Tibial nerve (tissue), 3 donors: ENCODE data around the gene CCDC40.

Experiments
- POLR2A ChIP-seq, 2 donors: fragments of 450-650 bp; IDR thresholded peaks; one replicate each; pipeline ENCODE4 v1.6.1; 2017; ENCODE audit warnings: antibody characterized with exemption in 2 of 2, mild to moderate bottlenecking in 2 of 2, moderate library complexity in 2 of 2
- TF ChIP-seq, protein P1 (sequence below), 5 experiments: fragments of 200-600 bp in 3 of 5; fragments of 450-650 bp in 2 of 5; sonication (generic) in 3 of 5; IDR thresholded peaks; one replicate each; pipeline ENCODE4 v1.5.1; 2016 to 2019; ENCODE audit warnings: antibody characterized with exemption in 5 of 5, mild to moderate bottlenecking in 3 of 5, moderate library complexity in 2 of 5

DNA sequence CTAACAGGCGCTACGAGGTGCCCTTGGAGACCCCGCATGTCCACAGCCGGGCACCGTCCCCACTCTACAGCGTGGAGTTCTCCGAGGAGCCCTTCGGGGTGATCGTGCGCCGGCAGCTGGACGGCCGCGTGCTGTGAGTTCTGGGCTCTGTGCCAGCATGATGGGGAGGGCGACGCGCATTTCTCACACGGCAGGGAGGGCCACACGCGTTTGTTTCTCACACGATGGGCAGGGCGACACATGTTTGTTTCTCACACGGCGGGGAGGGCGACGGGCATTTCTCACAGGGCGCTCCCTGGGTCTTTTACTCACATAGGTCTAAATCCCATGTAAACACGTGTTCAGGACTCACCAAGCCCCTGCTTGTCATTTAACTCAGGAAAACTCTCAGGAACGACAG lies 69.3 kb downstream of the CCDC40 start:
- no peak for TF ChIP-seq POLR2A (IDR thresholded peaks at IDR 0.05)
- TF ChIP-seq, protein P1, sequence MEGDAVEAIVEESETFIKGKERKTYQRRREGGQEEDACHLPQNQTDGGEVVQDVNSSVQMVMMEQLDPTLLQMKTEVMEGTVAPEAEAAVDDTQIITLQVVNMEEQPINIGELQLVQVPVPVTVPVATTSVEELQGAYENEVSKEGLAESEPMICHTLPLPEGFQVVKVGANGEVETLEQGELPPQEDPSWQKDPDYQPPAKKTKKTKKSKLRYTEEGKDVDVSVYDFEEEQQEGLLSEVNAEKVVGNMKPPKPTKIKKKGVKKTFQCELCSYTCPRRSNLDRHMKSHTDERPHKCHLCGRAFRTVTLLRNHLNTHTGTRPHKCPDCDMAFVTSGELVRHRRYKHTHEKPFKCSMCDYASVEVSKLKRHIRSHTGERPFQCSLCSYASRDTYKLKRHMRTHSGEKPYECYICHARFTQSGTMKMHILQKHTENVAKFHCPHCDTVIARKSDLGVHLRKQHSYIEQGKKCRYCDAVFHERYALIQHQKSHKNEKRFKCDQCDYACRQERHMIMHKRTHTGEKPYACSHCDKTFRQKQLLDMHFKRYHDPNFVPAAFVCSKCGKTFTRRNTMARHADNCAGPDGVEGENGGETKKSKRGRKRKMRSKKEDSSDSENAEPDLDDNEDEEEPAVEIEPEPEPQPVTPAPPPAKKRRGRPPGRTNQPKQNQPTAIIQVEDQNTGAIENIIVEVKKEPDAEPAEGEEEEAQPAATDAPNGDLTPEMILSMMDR (IDR thresholded peaks at IDR 0.05), result no peak
